ENCODE measurements around the gene CEP112.

DNA sequence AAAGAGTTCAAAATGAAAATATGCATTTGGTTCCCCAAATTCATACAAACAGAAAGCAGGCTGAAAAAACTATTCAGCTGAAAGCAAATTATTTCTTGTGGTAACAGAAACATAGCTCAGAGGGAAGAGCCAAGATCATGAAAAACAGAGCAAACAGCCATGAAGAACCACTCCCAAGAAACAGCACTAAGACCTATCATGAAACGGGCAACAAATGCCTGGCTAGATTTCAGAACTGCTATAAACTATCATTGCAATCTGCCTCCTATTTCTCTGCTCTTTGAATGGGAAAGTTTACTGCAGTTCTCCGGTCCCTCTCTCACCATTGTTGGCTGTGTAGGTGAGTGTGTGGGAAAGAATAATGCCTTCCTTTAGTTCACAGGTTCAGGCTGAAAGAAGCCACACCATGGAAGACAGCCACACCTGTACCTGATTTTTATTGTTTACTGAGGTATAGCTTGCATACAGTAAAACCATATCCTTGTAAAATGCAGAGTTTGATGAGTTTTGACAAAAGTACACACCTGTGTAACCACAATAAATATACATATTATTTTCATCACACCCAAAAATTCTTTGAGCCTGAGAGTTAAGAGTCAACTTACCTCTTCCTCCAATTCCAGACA, 48.2 kb downstream of the CEP112 start:
- TF ChIP-seq, protein P1, sequence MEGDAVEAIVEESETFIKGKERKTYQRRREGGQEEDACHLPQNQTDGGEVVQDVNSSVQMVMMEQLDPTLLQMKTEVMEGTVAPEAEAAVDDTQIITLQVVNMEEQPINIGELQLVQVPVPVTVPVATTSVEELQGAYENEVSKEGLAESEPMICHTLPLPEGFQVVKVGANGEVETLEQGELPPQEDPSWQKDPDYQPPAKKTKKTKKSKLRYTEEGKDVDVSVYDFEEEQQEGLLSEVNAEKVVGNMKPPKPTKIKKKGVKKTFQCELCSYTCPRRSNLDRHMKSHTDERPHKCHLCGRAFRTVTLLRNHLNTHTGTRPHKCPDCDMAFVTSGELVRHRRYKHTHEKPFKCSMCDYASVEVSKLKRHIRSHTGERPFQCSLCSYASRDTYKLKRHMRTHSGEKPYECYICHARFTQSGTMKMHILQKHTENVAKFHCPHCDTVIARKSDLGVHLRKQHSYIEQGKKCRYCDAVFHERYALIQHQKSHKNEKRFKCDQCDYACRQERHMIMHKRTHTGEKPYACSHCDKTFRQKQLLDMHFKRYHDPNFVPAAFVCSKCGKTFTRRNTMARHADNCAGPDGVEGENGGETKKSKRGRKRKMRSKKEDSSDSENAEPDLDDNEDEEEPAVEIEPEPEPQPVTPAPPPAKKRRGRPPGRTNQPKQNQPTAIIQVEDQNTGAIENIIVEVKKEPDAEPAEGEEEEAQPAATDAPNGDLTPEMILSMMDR (IDR thresholded peaks at IDR 0.05) = no peak
- TF ChIP-seq POLR2A (IDR thresholded peaks at IDR 0.05) = no peak

All from vagina (tissue), 2 donors.